ENCODE results near the gene IL3RA. TPM values are rescaled to one million over a fixed set of nuclear protein-coding genes. Genes with fewer than 3 reads are reported as not detected.

The IL3RA gene
- total RNA-seq, 4 donors from 2014 or later: 1.2 to 16.2 (median 8.6) TPM

DNA sequence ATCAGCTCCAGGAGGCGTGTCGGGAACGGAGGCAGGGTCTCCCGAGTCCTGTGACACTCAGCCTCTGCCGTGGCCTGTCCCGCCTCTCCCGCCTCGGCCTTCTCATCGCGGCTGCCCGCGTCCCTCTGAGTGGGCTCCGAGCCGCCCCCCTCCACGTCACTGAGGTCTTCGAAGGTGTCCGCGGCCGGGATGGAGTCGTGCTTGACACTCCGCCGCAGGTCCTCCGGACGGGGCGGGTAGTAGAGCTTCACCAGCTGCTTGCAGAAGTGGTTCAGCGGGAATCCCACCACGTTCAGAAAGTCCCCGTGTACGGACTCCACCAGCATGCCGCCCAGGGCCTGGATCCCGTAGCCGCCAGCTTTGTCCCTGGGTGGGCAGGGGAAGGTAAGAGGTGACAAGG lies 91.2 kb downstream of the IL3RA start:
- intact Hi-C loops (cut with DNase I; ENCODE audit: low total_unique reads): no loop called here
- no peak overlapping the region for H3K27ac ChIP-seq
- peaks cover 0 to 2% of the 10 kb centered on the region in 2 donors for H3K9me3 ChIP-seq
- DNase-seq: no peak
- H3K4me3 ChIP-seq: no peak overlapping the region
- no peaks in the 10 kb centered on the region for H3K4me1 ChIP-seq
- H3K36me3 ChIP-seq: no peaks in the 10 kb centered on the region
- TF ChIP-seq, protein P1, sequence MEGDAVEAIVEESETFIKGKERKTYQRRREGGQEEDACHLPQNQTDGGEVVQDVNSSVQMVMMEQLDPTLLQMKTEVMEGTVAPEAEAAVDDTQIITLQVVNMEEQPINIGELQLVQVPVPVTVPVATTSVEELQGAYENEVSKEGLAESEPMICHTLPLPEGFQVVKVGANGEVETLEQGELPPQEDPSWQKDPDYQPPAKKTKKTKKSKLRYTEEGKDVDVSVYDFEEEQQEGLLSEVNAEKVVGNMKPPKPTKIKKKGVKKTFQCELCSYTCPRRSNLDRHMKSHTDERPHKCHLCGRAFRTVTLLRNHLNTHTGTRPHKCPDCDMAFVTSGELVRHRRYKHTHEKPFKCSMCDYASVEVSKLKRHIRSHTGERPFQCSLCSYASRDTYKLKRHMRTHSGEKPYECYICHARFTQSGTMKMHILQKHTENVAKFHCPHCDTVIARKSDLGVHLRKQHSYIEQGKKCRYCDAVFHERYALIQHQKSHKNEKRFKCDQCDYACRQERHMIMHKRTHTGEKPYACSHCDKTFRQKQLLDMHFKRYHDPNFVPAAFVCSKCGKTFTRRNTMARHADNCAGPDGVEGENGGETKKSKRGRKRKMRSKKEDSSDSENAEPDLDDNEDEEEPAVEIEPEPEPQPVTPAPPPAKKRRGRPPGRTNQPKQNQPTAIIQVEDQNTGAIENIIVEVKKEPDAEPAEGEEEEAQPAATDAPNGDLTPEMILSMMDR (IDR thresholded peaks at IDR 0.05): no peak
- H3K27me3 ChIP-seq: no peaks in the 10 kb centered on the region

DNA sequence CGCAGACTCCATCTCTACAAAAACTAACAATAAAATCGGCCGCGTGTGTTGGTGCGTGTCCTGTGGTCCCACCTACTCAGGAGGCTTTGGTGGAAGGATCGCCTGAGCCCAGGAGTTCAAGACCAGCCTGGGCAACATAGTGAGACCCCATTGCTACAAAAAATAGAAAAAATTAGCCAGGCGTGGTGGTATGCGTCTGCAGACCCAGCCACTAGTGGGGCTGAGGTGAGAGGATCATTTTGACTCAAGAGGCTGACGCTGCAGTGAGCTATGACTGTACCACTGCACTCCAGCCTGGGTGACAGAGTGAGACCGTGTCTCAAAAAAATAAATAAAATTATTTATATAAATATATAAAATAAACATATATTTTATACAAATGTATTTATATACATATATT lies 93.9 kb downstream of the IL3RA start:
- H3K36me3 ChIP-seq: no peaks in the 10 kb centered on the region
- no peaks in the 10 kb centered on the region for H3K9me3 ChIP-seq
- no peak for DNase-seq
- intact Hi-C loops (cut with DNase I; ENCODE audit: low total_unique reads): no loop called here
- H3K4me3 ChIP-seq: no peak overlapping the region
- no peaks in the 10 kb centered on the region for H3K27me3 ChIP-seq
- TF ChIP-seq, protein P1 (IDR thresholded peaks at IDR 0.05): no peak
- TF ChIP-seq POLR2A (IDR thresholded peaks at IDR 0.05): no peak
- H3K27ac ChIP-seq: no peak overlapping the region
- no peaks in the 10 kb centered on the region for H3K4me1 ChIP-seq

MicroRNAs encoded within 50 kb of the gene (microRNA counts, 767-probe panel; counts per million panel counts)
- microRNA hsa-miR-3690: 0 to 1,686 counts per million in 2 donors

Small RNA genes within 50 kb of the gene (microRNA-seq; reads per million reads assigned to microRNA genes)
- gene MIR3690 (ENCODE audit: borderline microRNAs expressed, borderline replicate concordance): not detected

Small RNA genes within 50 kb of the gene (small RNA-seq; reads per million reads assigned to genes)
- 0.18 reads per million for gene MIR3690
- not detected for gene RNA5SP498

Other genes with a start within 250 kb of the IL3RA start
- gene CRLF2, start 124.1 kb upstream of the IL3RA start, total RNA-seq: not detected
- 1 to 10 TPM in 2 of 4 donors, under 1 TPM in 1, not detected in 1; 0.59 to 7.0 (median 3.1) TPM for gene CSF2RA, start 68.0 kb upstream of the IL3RA start, total RNA-seq
- gene SLC25A6, start 55.3 kb downstream of the IL3RA start, total RNA-seq: 100 to 1,000 TPM; 140 to 289 (median 207) TPM
- 10 to 100 TPM in 2 of 4 donors, 1 to 10 TPM in 2; 6.4 to 43.5 (median 11.1) TPM for gene ASMTL, start 116.1 kb downstream of the IL3RA start, total RNA-seq
- 1 to 10 TPM in 1 of 4 donors, under 1 TPM in 2, not detected in 1; 0.59 to 3.6 (median 0.90) TPM for gene P2RY8, start 200.4 kb downstream of the IL3RA start, total RNA-seq